ENCODE measurements around the gene ZNF780A.

ZNF780A gene

DNA sequence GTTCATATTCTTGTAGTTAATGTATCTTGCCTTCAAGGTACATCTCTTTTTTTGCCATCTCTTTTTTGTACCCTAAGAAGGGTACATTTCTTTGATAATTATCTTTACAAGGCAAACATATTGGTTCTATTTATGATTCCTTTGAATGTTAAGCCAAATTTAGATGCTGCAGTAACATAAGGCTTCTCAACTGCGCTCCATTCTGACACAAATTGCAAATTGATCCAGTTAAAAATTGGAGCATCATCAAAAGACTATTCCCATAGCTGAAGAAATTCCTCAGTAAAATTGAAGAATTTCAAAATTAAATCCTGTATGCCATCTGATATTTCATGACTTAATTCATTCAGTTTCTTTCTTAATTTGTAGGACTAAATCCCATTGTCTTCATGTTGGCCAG is 2.7 kb upstream of the ZNF780A start:
- Histone ChIP-seq H3K36me3 (ENCODE audit: insufficient read depth, low read length) (no peaks in the 10 kb centered on the region), H3K4me2 (ENCODE audit: insufficient read depth, low read length) (no peak overlapping the region), H3K9ac (ENCODE audit: low read depth, low read length) (no peak overlapping the region), H3K79me2 (ENCODE audit: insufficient read depth, low read length) (peaks cover 25% of the 10 kb centered on the region), H3K4me1 (ENCODE audit: insufficient read depth, low read length) (peaks cover 25% of the 10 kb centered on the region), H4K20me1 (ENCODE audit: insufficient read depth, low read length) (no peaks in the 10 kb centered on the region), H2AFZ (ENCODE audit: low read depth, low read length) (no peak overlapping the region), H3K27ac (ENCODE audit: low read length) (no peak overlapping the region), H3K9me3 (ENCODE audit: insufficient read depth, low read length, severe bottlenecking) (peaks cover under 1% of the 10 kb centered on the region), H3K27me3 (ENCODE audit: insufficient read depth, low read length, poor library complexity) (no peaks in the 10 kb centered on the region), H3K4me3 (ENCODE audit: low read depth in 1 of 2, low read length in 2 of 2) (no peak overlapping the region)
- ATAC-seq (ENCODE audit: insufficient read depth, low read depth) (no peak), DNase-seq (no peak)
- TF ChIP-seq, protein P1, sequence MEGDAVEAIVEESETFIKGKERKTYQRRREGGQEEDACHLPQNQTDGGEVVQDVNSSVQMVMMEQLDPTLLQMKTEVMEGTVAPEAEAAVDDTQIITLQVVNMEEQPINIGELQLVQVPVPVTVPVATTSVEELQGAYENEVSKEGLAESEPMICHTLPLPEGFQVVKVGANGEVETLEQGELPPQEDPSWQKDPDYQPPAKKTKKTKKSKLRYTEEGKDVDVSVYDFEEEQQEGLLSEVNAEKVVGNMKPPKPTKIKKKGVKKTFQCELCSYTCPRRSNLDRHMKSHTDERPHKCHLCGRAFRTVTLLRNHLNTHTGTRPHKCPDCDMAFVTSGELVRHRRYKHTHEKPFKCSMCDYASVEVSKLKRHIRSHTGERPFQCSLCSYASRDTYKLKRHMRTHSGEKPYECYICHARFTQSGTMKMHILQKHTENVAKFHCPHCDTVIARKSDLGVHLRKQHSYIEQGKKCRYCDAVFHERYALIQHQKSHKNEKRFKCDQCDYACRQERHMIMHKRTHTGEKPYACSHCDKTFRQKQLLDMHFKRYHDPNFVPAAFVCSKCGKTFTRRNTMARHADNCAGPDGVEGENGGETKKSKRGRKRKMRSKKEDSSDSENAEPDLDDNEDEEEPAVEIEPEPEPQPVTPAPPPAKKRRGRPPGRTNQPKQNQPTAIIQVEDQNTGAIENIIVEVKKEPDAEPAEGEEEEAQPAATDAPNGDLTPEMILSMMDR (IDR thresholded peaks at IDR 0.05; ENCODE audit: borderline replicate concordance, extremely low read depth, low read length, poor library complexity, severe bottlenecking): no peak
- TF ChIP-seq EZH2 (IDR thresholded peaks at IDR 0.05; ENCODE audit: borderline replicate concordance, low read depth, low read length, severe bottlenecking): no peak

GRCh38 chr19:40091205-40092129 is 724 bp upstream of the ZNF780A start:
- Histone ChIP-seq H3K9ac (ENCODE audit: low read depth, low read length) (peak overlapping the region; percentile 72), H3K9me3 (ENCODE audit: insufficient read depth, low read length, severe bottlenecking) (peaks cover 3% of the 10 kb centered on the region), H3K27ac (ENCODE audit: low read length) (peak overlapping the region; percentile 84), H3K79me2 (ENCODE audit: insufficient read depth, low read length) (peaks cover 44% of the 10 kb centered on the region), H2AFZ (ENCODE audit: low read depth, low read length) (peak overlapping the region; percentile 82), H3K4me1 (ENCODE audit: insufficient read depth, low read length) (peaks cover 31% of the 10 kb centered on the region), H4K20me1 (ENCODE audit: insufficient read depth, low read length) (no peaks in the 10 kb centered on the region), H3K27me3 (ENCODE audit: insufficient read depth, low read length, poor library complexity) (no peaks in the 10 kb centered on the region), H3K4me3 (ENCODE audit: low read depth in 1 of 2, low read length in 2 of 2) (peak overlapping the region; percentile 57 to 72), H3K36me3 (ENCODE audit: insufficient read depth, low read length) (no peaks in the 10 kb centered on the region), H3K4me2 (ENCODE audit: insufficient read depth, low read length) (peak overlapping the region; percentile 76)
- TF ChIP-seq EZH2 (IDR thresholded peaks at IDR 0.05; ENCODE audit: borderline replicate concordance, low read depth, low read length, severe bottlenecking): no peak
- TF ChIP-seq, protein P1 (IDR thresholded peaks at IDR 0.05; ENCODE audit: borderline replicate concordance, extremely low read depth, low read length, poor library complexity, severe bottlenecking): no peak
- no peak for ATAC-seq (ENCODE audit: insufficient read depth, low read depth)
- DNase-seq: no peak

- Histone ChIP-seq H3K27me3 (ENCODE audit: insufficient read depth, low read length, poor library complexity) (no peaks in the 10 kb centered on the region), H3K36me3 (ENCODE audit: insufficient read depth, low read length) (peaks cover 7% of the 10 kb centered on the region), H3K4me1 (ENCODE audit: insufficient read depth, low read length) (peaks cover 31% of the 10 kb centered on the region), H3K4me3 (ENCODE audit: low read depth in 1 of 2, low read length in 2 of 2) (peak overlapping the region; percentile 57 to 72; a peak in 3 of 4 replicates), H3K27ac (ENCODE audit: low read length) (peak overlapping the region; percentile 84; the same call in 1 of the 2 replicates), H2AFZ (ENCODE audit: low read depth, low read length) (peak overlapping the region; percentile 82; the same call in 1 of the 2 replicates), H3K9me3 (ENCODE audit: insufficient read depth, low read length, severe bottlenecking) (peaks cover 3% of the 10 kb centered on the region), H4K20me1 (ENCODE audit: insufficient read depth, low read length) (no peaks in the 10 kb centered on the region), H3K79me2 (ENCODE audit: insufficient read depth, low read length) (peaks cover 56% of the 10 kb centered on the region), H3K9ac (ENCODE audit: low read depth, low read length) (peak overlapping the region; percentile 72), H3K4me2 (ENCODE audit: insufficient read depth, low read length) (peak overlapping the region; percentile 76)
- TF ChIP-seq, protein P1 (IDR thresholded peaks at IDR 0.05; ENCODE audit: borderline replicate concordance, extremely low read depth, low read length, poor library complexity, severe bottlenecking): no peak
- no peak for TF ChIP-seq EZH2 (IDR thresholded peaks at IDR 0.05; ENCODE audit: borderline replicate concordance, low read depth, low read length, severe bottlenecking)
- DNase-seq: peak; percentile 25
- no peak for ATAC-seq (ENCODE audit: insufficient read depth, low read depth)
These were observed 1.3 kb downstream of the ZNF780A start for GRCh38 chr19:40089462-40089861.
